Measurements from ENCODE around the gene KCNIP2. TPM values are rescaled to one million over a fixed set of nuclear protein-coding genes. Genes with fewer than 3 reads are reported as not detected.
A peak's percentile ranks its signal among the peaks of the same experiment; 100 is the strongest.

The KCNIP2 gene
- total RNA-seq, 1 donor = 0.86 TPM

DNA sequence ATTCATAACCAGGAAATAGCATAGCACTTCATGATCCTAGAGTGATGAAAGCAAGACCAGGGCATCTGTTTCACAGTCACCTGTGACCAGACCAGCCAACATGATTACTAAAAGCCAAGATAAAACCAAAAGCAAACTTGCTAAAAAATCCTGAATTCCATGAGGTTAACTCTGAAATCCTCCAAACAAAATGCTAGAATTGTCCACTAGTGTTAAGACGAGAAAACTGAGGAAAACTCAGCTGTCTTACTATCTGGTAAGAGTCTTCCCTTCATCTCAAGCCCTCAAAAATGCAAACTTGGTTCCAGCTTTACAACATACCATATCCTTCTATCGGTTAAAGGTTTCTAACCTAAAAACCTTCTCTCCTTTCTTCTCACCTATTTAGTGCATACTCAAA lies 59.0 kb downstream of the KCNIP2 start:
- no peak overlapping the region for H3K4me3 ChIP-seq (ENCODE audit: low read depth, low read length)
- TF ChIP-seq, protein P1, sequence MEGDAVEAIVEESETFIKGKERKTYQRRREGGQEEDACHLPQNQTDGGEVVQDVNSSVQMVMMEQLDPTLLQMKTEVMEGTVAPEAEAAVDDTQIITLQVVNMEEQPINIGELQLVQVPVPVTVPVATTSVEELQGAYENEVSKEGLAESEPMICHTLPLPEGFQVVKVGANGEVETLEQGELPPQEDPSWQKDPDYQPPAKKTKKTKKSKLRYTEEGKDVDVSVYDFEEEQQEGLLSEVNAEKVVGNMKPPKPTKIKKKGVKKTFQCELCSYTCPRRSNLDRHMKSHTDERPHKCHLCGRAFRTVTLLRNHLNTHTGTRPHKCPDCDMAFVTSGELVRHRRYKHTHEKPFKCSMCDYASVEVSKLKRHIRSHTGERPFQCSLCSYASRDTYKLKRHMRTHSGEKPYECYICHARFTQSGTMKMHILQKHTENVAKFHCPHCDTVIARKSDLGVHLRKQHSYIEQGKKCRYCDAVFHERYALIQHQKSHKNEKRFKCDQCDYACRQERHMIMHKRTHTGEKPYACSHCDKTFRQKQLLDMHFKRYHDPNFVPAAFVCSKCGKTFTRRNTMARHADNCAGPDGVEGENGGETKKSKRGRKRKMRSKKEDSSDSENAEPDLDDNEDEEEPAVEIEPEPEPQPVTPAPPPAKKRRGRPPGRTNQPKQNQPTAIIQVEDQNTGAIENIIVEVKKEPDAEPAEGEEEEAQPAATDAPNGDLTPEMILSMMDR (IDR thresholded peaks at IDR 0.05; ENCODE audit: insufficient read depth, low read depth, low read length) = no peak
- DNase-seq (ENCODE audit: low read depth) = no peak

DNA sequence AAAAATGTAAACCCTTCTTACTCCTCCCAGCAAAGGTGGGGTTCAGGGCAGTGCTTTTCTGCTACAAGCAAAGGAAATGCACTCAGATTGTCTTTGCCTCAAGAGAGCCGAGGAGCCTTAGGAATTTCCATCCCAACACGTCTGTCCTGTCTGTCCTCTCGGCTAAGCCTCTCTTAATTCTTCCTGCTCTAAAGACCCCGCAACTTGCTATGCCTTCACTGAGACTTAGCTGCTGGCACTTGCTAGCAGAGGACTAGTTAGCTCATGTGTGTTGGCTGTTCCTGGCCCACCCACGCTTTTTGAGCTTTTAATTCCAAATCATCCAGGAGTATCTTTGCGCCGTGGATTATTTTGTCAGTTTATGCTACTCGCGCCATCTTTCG lies 59.9 kb downstream of the KCNIP2 start:
- DNase-seq (ENCODE audit: low read depth) = peak; percentile 21
- TF ChIP-seq, protein P1 (IDR thresholded peaks at IDR 0.05; ENCODE audit: insufficient read depth, low read depth, low read length) = no peak
- H3K4me3 ChIP-seq (ENCODE audit: low read depth, low read length) = peak overlapping the region; percentile 88

DNA sequence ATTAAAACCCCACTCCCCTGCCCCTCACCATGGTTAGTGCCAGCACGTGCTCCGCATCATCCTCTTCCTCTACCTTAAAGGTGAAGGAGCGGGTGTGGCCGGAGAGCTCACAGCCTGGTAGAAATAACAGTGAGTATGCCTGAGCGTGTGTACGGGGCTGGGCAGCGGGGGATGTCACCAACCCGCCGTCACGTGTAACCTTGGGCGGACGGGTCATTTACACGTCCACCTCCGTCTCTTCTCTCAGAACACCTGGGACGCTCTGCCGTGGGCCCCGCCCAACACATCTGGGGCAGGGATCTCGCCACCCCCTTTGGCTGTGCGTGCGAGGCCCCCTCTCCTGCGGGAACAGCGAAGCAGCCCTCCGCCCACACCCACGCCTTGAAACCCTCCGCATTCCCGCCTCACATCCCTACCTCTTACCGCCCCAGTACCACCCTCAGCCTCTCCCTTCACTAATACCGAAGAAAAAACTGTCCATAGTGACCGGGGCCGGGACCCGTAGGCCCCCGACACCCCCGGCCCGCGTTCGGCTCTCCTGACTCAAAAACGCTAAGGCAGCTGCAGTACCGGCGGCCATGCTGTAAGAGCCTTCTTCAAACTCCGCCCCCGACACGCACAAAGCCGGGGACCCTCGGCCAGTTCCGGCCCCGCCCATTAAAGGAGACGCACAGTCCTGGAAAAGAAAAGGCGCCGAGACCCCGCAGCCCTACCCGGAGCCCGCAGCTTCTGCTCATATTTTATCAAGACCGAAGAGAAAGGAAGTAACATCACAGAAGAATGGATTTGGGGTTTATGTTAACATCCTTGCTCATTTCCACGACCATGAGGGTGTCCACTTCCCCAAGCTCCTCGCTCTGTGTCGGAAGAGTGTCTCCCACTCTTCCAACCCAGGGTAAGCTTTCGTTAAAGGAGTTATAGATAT lies 60.5 kb downstream of the KCNIP2 start, which contains the start of gene NPM3:
TSS of gene NPM3 (minus strand) at position 636 of the 925 bp plus-strand sequence. CDS start at position 580, 56 bp downstream.
- TF ChIP-seq, protein P1 (IDR thresholded peaks at IDR 0.05; ENCODE audit: insufficient read depth, low read depth, low read length) = no peak
- DNase-seq (ENCODE audit: low read depth) = peak; percentile 75
- peak within 1 kb of the TSS; percentile 88 for H3K4me3 ChIP-seq (ENCODE audit: low read depth, low read length)

DNA sequence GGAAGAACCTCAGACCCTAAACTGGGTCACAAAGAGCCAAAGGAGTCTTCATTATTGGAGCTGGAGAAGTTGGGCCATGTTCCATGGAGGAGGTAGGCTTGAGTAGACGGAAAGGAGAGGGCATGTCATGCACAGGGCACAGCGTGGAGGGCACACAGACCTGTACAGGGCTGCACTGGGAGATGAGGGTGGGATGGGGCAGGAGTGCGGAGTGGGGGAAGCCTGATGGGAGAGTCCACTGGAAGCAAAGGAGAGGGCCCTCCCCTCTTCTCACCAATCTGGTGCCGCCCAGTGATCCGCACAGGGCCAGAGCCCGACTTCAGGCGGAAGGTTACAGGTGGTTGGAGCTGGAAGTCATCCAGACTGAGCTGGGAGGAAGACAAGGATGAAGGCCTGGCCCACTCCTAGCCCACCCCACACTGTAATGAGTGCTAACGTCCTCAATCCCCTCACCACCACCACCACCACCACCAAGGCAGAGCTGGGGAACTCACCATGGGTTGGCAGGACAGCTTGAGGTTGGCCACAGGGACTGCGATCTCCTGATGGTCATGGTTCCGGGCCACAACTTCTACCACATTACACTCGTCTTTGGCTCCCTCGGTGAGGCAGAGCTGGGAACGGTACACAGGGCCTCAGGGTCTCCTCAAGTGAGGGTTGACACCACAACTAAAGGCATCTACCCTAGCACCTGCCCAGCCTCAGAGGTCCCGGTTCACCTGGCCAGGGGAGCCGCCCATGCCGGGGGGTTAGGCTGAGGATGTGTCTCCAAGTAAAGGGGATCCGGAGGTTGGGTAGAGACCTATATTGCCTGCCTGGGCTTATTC lies 61.4 kb downstream of the KCNIP2 start:
- H3K4me3 ChIP-seq (ENCODE audit: low read depth, low read length) = peak overlapping the region; percentile 88
- TF ChIP-seq, protein P1 (IDR thresholded peaks at IDR 0.05; ENCODE audit: insufficient read depth, low read depth, low read length) = no peak
- no peak for DNase-seq (ENCODE audit: low read depth)

DNA sequence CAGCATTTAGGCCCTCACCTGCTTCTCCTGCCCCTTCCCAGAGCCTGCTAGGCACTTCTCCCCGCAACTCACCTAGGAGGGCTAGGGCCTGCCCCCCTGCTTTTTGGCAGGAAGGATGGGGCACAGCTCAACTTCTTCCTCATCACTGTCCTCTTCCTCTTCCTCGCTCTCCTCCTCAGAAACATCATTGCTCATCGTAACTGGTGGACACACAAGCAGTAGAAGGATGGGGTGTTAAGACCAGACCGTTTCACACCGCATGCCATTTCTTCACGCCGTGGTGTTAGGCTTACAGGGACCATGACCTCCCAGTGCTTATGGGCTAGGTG lies 62.0 kb downstream of the KCNIP2 start:
- no peak for DNase-seq (ENCODE audit: low read depth)
- TF ChIP-seq, protein P1 (IDR thresholded peaks at IDR 0.05; ENCODE audit: insufficient read depth, low read depth, low read length) = no peak
- no peak overlapping the region for H3K4me3 ChIP-seq (ENCODE audit: low read depth, low read length)

DNA sequence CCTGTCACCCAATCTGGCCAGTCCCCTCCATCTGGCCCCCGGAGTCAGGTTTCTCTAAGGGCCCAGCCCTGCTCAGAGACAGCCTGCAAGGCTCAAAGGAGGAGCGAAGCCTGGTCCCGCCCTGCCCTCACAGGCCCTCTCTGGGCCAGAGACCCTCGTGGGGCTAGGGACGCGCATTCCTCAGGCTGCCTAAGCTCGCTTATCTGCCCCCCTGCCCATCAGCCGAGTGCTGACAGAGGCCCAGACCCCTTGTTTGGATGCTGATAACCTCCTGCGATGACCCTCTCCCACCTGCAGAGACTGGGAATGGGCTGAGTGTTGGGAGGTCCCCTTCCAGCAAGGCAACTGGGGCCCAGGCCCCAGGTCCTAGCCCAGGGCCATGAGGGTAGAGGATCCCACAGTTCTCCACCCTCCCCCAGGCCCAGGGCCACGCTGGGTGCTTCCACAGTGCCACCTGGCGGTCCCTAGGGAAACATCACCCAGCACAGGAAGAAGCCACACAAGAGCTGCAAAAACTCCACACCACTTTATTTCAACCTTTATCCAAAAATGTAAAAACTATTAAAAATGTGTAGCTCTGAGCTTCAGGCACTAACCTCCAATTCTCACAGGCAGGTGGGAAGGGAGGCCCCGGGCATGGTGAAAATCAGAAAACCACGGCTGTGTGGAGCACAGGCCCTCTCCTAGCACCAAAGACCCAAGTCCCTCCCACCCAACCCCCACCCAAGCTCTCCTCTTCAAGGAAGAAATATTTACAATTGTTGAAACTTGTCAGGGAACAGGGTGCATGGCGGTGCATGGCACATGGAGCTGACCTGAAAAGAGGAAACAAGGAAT lies 62.6 kb downstream of the KCNIP2 start:
- TF ChIP-seq, protein P1 (IDR thresholded peaks at IDR 0.05; ENCODE audit: insufficient read depth, low read depth, low read length) = peak; percentile 94
- no peak overlapping the region for H3K4me3 ChIP-seq (ENCODE audit: low read depth, low read length)
- DNase-seq (ENCODE audit: low read depth) = peak; percentile 55
